Lung (tissue), 12 donors: ENCODE data around the gene HIVEP1. TPM values are rescaled to one million over a fixed set of nuclear protein-coding genes. Genes with fewer than 3 reads are reported as not detected.
A peak's percentile ranks its signal among the peaks of the same experiment; 100 is the strongest.

Experiments
- ATAC-seq: fragments of 200-7000 bp; cut with Tn5 transposase; one replicate; pipeline ENCODE4 v1.9.1; 2020; ENCODE audit warnings: moderate number of reproducible peaks; ENCODE audit not compliant: insufficient read depth, low FRiP score
- DNase-seq, 3 donors: peaks; one replicate each; pipeline ENCODE4 v3.0.0-alpha.2; 2013 to 2017
- H3K27ac ChIP-seq, 2 donors: one replicate each; pipeline ENCODE4 v1.5.1; 2013; ENCODE audit warnings: mild to moderate bottlenecking in 2 of 2, moderate library complexity in 2 of 2, control low read depth in 1 of 2, inconsistent platforms in 1 of 2, low read depth in 1 of 2, low read length in 1 of 2
- H3K27me3 ChIP-seq, 3 donors: one replicate each; pipeline ENCODE4 v1.5.1; 2013; ENCODE audit warnings: low read length in 2 of 3; ENCODE audit not compliant: control insufficient read depth in 3 of 3, insufficient read depth in 3 of 3
- H3K36me3 ChIP-seq, 4 donors: one replicate each; pipeline ENCODE4 v1.5.1; 2013; ENCODE audit warnings: low read length in 4 of 4, mild to moderate bottlenecking in 1 of 4, moderate library complexity in 1 of 4; ENCODE audit not compliant: control insufficient read depth in 4 of 4, insufficient read depth in 4 of 4
- H3K4me1 ChIP-seq, 5 donors: one replicate each; pipeline ENCODE4 v1.5.1; 2013; ENCODE audit warnings: low read length in 5 of 5, mild to moderate bottlenecking in 2 of 5, moderate library complexity in 1 of 5; ENCODE audit not compliant: control insufficient read depth in 5 of 5, insufficient read depth in 5 of 5
- H3K4me3 ChIP-seq: one replicate; pipeline ENCODE4 v1.5.1; 2013; ENCODE audit warnings: mild to moderate bottlenecking, control low read depth, moderate library complexity
- H3K9ac ChIP-seq, 2 donors: one replicate each; pipeline ENCODE4 v1.5.1; 2013; ENCODE audit warnings: low read length in 2 of 2, control low read depth in 1 of 2; ENCODE audit not compliant: insufficient read depth in 1 of 2
- H3K9me3 ChIP-seq, 4 donors: one replicate each; pipeline ENCODE4 v1.5.1; 2013; ENCODE audit warnings: low read length in 3 of 4, mild to moderate bottlenecking in 1 of 4, moderate library complexity in 1 of 4; ENCODE audit not compliant: control insufficient read depth in 4 of 4, insufficient read depth in 3 of 4
- CTCF ChIP-seq: IDR thresholded peaks from 2 replicates; pipeline ENCODE4 v1.5.1; 2012; ENCODE audit warnings: mild to moderate bottlenecking; ENCODE audit errors: control extremely low read depth, extremely low read depth
- WGBS, 2 donors: extraction: QIAGEN DNeasy Blood & Tissue Kit; methylation state at CpG; one replicate each; pipeline ENCODE4 v1.1.7; 2013; 5-methylcytosine and 5-hydroxymethylcytosine counted together
- polyA plus RNA-seq, 2 donors: library from polyadenylated mRNA; stranded (reverse); fragments of 200-250 nt; gene quantifications; one replicate each; pipeline ENCODE4 v1.2.1, GENCODE V29; 2013
- total RNA-seq, 2 donors: library from RNA; depleted of rRNA in 1 of 2; stranded (reverse); fragments of >200 nt in 1 of 2; gene quantifications; one replicate each; pipeline ENCODE4 v1.2.1, GENCODE V29; 2014 to 2021
- donor health status: control.
- donor health status: control.
- donor health status: Bipolar disorder and iron deficiency.
- donor health status: healthy.
- donor health status: DM: yes; HTN: yes; CAD: no.

HIVEP1 gene
- total and polyA plus RNA-seq, 4 donors = 3.1 to 49.6 (median 20.5) TPM

GRCh38 chr6:12020187-12020791 lies 8.2 kb downstream of the HIVEP1 start:
- H3K4me1 ChIP-seq = peaks cover 2 to 22% (median 10%) of the 10 kb centered on the region in 5 donors
- 92 to 94% methylated on average over 12 of the region's 12 CpGs for WGBS, 2 donors
- H3K27ac ChIP-seq = no peak overlapping the region
- no peak overlapping the region for H3K9ac ChIP-seq
- H3K36me3 ChIP-seq = peaks cover 6 to 16% (median 11%) of the 10 kb centered on the region in 4 donors
- H3K4me3 ChIP-seq = no peak overlapping the region
- DNase-seq (no peak), ATAC-seq (no peak)
- TF ChIP-seq CTCF = no peak
- peaks cover 0 to 2% (median 0%) of the 10 kb centered on the region in 4 donors for H3K9me3 ChIP-seq
- H3K27me3 ChIP-seq = no peaks in the 10 kb centered on the region

DNA sequence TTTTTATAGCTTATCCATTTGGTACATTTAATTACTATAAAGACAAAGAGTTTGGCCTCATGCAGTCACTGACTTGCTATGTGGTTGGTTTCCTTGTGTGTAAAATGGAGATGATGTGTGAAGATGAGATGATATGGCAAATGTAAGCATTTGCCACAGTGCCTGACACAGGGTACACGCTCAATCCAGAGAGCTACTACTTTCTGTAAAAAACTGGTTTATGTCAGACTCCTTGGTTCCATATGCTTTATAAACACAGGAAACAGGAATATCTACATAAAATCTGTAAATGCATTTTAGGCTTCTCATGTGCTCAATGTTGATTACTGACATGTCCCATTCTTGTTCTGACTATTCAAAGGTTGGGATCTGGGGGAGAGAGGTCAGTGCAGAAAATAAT lies 10.4 kb downstream of the HIVEP1 start:
- Histone ChIP-seq H3K9ac (no peak overlapping the region), H3K9me3 (no peaks in the 10 kb centered on the region), H3K36me3 (peaks cover 5 to 10% (median 7%) of the 10 kb centered on the region in 4 donors), H3K4me1 (peaks cover 4 to 22% (median 10%) of the 10 kb centered on the region in 5 donors), H3K27ac (no peak overlapping the region), H3K4me3 (no peak overlapping the region), H3K27me3 (no peaks in the 10 kb centered on the region)
- DNase-seq = peak; percentile 18 to 67 (median 63)
- 90 to 96% methylated on average over 1 of the region's 1 CpG for WGBS, 2 donors
- ATAC-seq = no peak
- no peak for TF ChIP-seq CTCF

DNA sequence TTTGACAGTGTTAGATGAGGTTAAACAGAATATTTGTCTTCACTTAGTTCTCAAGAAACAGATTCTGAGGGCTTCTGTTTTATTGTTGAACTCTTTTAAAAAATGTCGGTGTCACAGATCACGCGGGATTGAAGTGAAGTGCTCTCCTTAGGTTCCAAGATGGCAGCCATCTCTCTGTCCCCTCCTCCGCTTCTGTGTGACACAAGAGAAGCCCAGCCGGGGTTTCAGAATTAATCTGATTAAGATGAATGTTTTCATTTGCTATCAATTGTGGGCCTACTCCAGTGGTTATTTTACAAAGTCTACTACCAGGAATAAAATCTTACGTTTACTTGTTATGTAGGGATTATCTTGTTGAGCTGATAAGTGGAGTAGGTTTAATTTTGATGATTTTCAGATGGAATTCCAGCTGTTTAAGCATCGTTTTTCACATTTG lies 10.9 kb downstream of the HIVEP1 start:
- DNase-seq = peak in 2 of 3 donors; percentile 47 to 62
- no peak overlapping the region for H3K4me3 ChIP-seq
- no peaks in the 10 kb centered on the region for H3K9me3 ChIP-seq
- H3K27ac ChIP-seq = no peak overlapping the region
- peaks cover 5 to 8% (median 7%) of the 10 kb centered on the region in 4 donors for H3K36me3 ChIP-seq
- no peak for ATAC-seq
- no peak overlapping the region for H3K9ac ChIP-seq
- 87 to 89% methylated on average over 7 of the region's 7 CpGs for WGBS, 2 donors
- peaks cover 4 to 22% (median 10%) of the 10 kb centered on the region in 5 donors for H3K4me1 ChIP-seq
- no peak for TF ChIP-seq CTCF
- H3K27me3 ChIP-seq = no peaks in the 10 kb centered on the region
